ENCODE results near the gene TRMT61B.

DNA sequence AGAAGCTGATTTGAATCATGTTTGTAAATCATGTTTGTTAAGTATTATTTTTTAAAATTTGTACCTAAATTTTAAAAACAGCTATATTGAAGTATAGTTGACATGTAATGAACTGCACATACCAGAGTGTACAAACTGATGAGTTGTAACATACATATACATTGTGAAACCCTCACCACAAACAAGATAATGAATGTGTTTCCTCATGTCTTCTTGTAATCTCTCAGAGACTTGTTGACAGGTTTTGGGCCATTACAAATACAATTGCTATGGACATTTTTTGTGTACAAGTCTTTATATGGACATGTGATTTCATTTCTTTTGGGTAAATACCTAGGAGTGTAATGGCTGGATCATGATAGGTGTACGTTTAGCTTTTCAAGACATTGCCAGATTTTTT, 45.8 kb upstream of the TRMT61B start:
- no peak for TF ChIP-seq EZH2phosphoT487 (IDR thresholded peaks at IDR 0.05; ENCODE audit: low read depth)
- TF ChIP-seq, protein P1, sequence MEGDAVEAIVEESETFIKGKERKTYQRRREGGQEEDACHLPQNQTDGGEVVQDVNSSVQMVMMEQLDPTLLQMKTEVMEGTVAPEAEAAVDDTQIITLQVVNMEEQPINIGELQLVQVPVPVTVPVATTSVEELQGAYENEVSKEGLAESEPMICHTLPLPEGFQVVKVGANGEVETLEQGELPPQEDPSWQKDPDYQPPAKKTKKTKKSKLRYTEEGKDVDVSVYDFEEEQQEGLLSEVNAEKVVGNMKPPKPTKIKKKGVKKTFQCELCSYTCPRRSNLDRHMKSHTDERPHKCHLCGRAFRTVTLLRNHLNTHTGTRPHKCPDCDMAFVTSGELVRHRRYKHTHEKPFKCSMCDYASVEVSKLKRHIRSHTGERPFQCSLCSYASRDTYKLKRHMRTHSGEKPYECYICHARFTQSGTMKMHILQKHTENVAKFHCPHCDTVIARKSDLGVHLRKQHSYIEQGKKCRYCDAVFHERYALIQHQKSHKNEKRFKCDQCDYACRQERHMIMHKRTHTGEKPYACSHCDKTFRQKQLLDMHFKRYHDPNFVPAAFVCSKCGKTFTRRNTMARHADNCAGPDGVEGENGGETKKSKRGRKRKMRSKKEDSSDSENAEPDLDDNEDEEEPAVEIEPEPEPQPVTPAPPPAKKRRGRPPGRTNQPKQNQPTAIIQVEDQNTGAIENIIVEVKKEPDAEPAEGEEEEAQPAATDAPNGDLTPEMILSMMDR (IDR thresholded peaks at IDR 0.05; ENCODE audit: low read depth, low read length) = no peak

All from OCI-LY3 (cell line).